Measurements from ENCODE around the gene ST6GAL1. TPM values are rescaled to one million over a fixed set of nuclear protein-coding genes. Genes with fewer than 3 reads are reported as not detected.

The ST6GAL1 gene
- total and polyA plus RNA-seq, 4 donors = 15.1 to 113 (median 60.4) TPM

- no peak for ATAC-seq (ENCODE audit: insufficient read depth, low FRiP score)
- 93 to 97% methylated on average over 6 of the region's 6 CpGs for WGBS, 2 donors
- TF ChIP-seq CTCF (IDR thresholded peaks at IDR 0.05; ENCODE audit: control extremely low read depth, extremely low read depth) = no peak
Measured at GRCh38 chr3:186984064-186984463, 53.7 kb downstream of the ST6GAL1 start.

GRCh38 chr3:186985661-186986364 lies 55.5 kb downstream of the ST6GAL1 start:
- no peak overlapping the region for H3K4me3 ChIP-seq
- H3K27me3 ChIP-seq (ENCODE audit: control insufficient read depth in 3 of 3, insufficient read depth in 3 of 3, low read length in 2 of 3) = no peaks in the 10 kb centered on the region
- peaks cover 0 to 16% (median 0%) of the 10 kb centered on the region in 5 donors for H3K4me1 ChIP-seq (ENCODE audit: control insufficient read depth in 5 of 5, insufficient read depth in 5 of 5, low read length in 5 of 5)
- peak in 1 of 3 donors; percentile 8 for DNase-seq
- H3K36me3 ChIP-seq (ENCODE audit: control insufficient read depth in 4 of 4, insufficient read depth in 4 of 4, low read length in 4 of 4) = no peaks in the 10 kb centered on the region
- no peak for TF ChIP-seq CTCF (IDR thresholded peaks at IDR 0.05; ENCODE audit: control extremely low read depth, extremely low read depth)
- no peak overlapping the region for H3K9ac ChIP-seq (ENCODE audit: insufficient read depth in 1 of 2, low read length in 2 of 2)
- ATAC-seq (ENCODE audit: insufficient read depth, low FRiP score) = peak; percentile 49
- peak overlapping the region in 1 of 2 donors; percentile 50 for H3K27ac ChIP-seq (ENCODE audit: low read depth in 1 of 2, low read length in 1 of 2)
- WGBS, 2 donors = 34 to 56% methylated on average over 14 of the region's 14 CpGs
- peaks cover 0 to 2% (median 0%) of the 10 kb centered on the region in 4 donors for H3K9me3 ChIP-seq (ENCODE audit: control insufficient read depth in 4 of 4, insufficient read depth in 3 of 4, low read length in 3 of 4)

More at GRCh38 chr3:186984064-186984463, 53.7 kb downstream of the ST6GAL1 start:
- Histone ChIP-seq H3K4me3 (no peak overlapping the region), H3K9ac (ENCODE audit: insufficient read depth in 1 of 2, low read length in 2 of 2) (no peak overlapping the region), H3K4me1 (ENCODE audit: control insufficient read depth in 5 of 5, insufficient read depth in 5 of 5, low read length in 5 of 5) (peaks cover 0 to 12% (median 0%) of the 10 kb centered on the region in 5 donors), H3K36me3 (ENCODE audit: control insufficient read depth in 4 of 4, insufficient read depth in 4 of 4, low read length in 4 of 4) (peaks cover 0 to 2% (median 0%) of the 10 kb centered on the region in 4 donors), H3K27me3 (ENCODE audit: control insufficient read depth in 3 of 3, insufficient read depth in 3 of 3, low read length in 2 of 3) (no peaks in the 10 kb centered on the region), H3K27ac (ENCODE audit: low read depth in 1 of 2, low read length in 1 of 2) (no peak overlapping the region), H3K9me3 (ENCODE audit: control insufficient read depth in 4 of 4, insufficient read depth in 3 of 4, low read length in 3 of 4) (peaks cover 0 to 2% (median 0%) of the 10 kb centered on the region in 4 donors)
- no peak for DNase-seq

GRCh38 chr3:186986406-186986805 lies 56.1 kb downstream of the ST6GAL1 start:
- peaks cover 0 to 2% (median 0%) of the 10 kb centered on the region in 4 donors for H3K9me3 ChIP-seq (ENCODE audit: control insufficient read depth in 4 of 4, insufficient read depth in 3 of 4, low read length in 3 of 4)
- no peak overlapping the region for H3K9ac ChIP-seq (ENCODE audit: insufficient read depth in 1 of 2, low read length in 2 of 2)
- WGBS, 2 donors = 77 to 90% methylated on average over 8 of the region's 8 CpGs
- no peak for TF ChIP-seq CTCF (IDR thresholded peaks at IDR 0.05; ENCODE audit: control extremely low read depth, extremely low read depth)
- H3K4me3 ChIP-seq = no peak overlapping the region
- peak overlapping the region; percentile 50 to 56 for H3K27ac ChIP-seq (ENCODE audit: low read depth in 1 of 2, low read length in 1 of 2)
- no peaks in the 10 kb centered on the region for H3K27me3 ChIP-seq (ENCODE audit: control insufficient read depth in 3 of 3, insufficient read depth in 3 of 3, low read length in 2 of 3)
- DNase-seq (no peak), ATAC-seq (ENCODE audit: insufficient read depth, low FRiP score) (no peak)
- no peaks in the 10 kb centered on the region for H3K36me3 ChIP-seq (ENCODE audit: control insufficient read depth in 4 of 4, insufficient read depth in 4 of 4, low read length in 4 of 4)
- peaks cover 0 to 18% (median 0%) of the 10 kb centered on the region in 5 donors for H3K4me1 ChIP-seq (ENCODE audit: control insufficient read depth in 5 of 5, insufficient read depth in 5 of 5, low read length in 5 of 5)

Data from lung (tissue), 12 donors.